Spinal cord (tissue), 10 donors: ENCODE data around the gene BTG1. TPM values are rescaled to one million over a fixed set of nuclear protein-coding genes. Genes with fewer than 3 reads are reported as not detected.

Source experiments
- DNase-seq, 6 donors: peaks; one replicate each; pipeline versions ENCODE4 v3.0.0 to v3.0.0-alpha.2; 2013 to 2015; ENCODE audit warnings: low spot score in 6 of 6, low read depth in 4 of 6
- H3K27ac ChIP-seq: one replicate; pipeline ENCODE4 v1.5.1; 2013; ENCODE audit warnings: low read depth, low read length, control low read depth
- H3K27me3 ChIP-seq: one replicate; pipeline ENCODE4 v1.6.1; 2013; ENCODE audit warnings: low read length; ENCODE audit not compliant: control insufficient read depth, insufficient read depth
- H3K36me3 ChIP-seq: one replicate; pipeline ENCODE4 v1.6.1; 2013; ENCODE audit warnings: low read length; ENCODE audit not compliant: control insufficient read depth, insufficient read depth
- H3K4me1 ChIP-seq: one replicate; pipeline ENCODE4 v1.6.1; 2013; ENCODE audit warnings: low read length; ENCODE audit not compliant: control insufficient read depth, insufficient read depth
- H3K4me3 ChIP-seq: one replicate; pipeline ENCODE4 v1.5.1; 2013; ENCODE audit warnings: low read depth, low read length, control low read depth
- H3K9me3 ChIP-seq: one replicate; pipeline ENCODE4 v1.6.1; 2013; ENCODE audit warnings: low read length; ENCODE audit not compliant: control insufficient read depth, insufficient read depth
- WGBS: methylation state at CpG from one replicate; pipeline ENCODE4 v1.1.5; 2013; ENCODE audit warnings: missing lambda C conversion rate; ENCODE audit not compliant: insufficient coverage; 5-methylcytosine and 5-hydroxymethylcytosine counted together
- polyA plus RNA-seq, 2 donors: library from polyadenylated mRNA; unstranded; fragments of 120-200 nt; gene quantifications; one replicate each; pipeline ENCODE4 v1.2.1, GENCODE V29; 2013; ENCODE audit not compliant: insufficient read length in 2 of 2
- total RNA-seq, 2 donors: library from RNA; depleted of rRNA in 1 of 2; stranded (reverse); fragments of 120-200 nt in 1 of 2; fragments of >200 nt in 1 of 2; gene quantifications; one replicate each; pipeline versions ENCODE4 v1.2.3 to v1.2.4, GENCODE V29; 2013 to 2014
- donor health status: healthy.

Gene BTG1
- total and polyA plus RNA-seq, 4 donors: 15.5 to 65.9 (median 42.8) TPM

GRCh38 chr12:92108651-92109050, 37.0 kb downstream of the BTG1 start:
- no peaks in the 10 kb centered on the region for H3K36me3 ChIP-seq
- H3K4me1 ChIP-seq: peaks cover 20% of the 10 kb centered on the region
- no CpG with 5 or more reads among the region's 3 CpGs for WGBS
- no peak overlapping the region for H3K4me3 ChIP-seq
- no peaks in the 10 kb centered on the region for H3K9me3 ChIP-seq
- H3K27ac ChIP-seq: peak overlapping the region; percentile 48
- no peaks in the 10 kb centered on the region for H3K27me3 ChIP-seq
- peak in 2 of 6 donors; percentile 48 to 76 for DNase-seq

- H3K27ac ChIP-seq: peak overlapping the region; percentile 82
- DNase-seq: peak in 5 of 6 donors; percentile 57 to 91 (median 78)
Measured at GRCh38 chr12:92107621-92108131, 38.0 kb downstream of the BTG1 start.

DNA sequence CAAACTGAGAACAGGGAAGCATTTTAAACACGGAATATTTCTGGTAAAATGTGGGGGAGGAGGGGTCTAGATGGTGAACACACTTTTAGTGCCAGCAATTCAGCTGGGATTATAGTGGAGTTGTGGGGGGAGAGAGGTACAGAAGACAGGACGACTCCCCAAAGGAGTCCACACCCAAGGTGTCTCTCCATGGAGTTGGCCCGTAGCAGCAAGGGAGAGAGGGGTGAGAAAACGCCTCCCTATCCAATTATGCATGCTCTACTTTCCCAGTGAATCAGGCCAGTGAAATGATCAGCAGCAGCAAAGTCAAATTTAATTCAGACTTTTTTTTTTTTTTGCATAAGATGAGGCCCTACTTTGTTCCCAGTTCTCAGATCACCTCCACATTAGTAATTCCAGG, 38.6 kb downstream of the BTG1 start:
- Histone ChIP-seq H3K27ac (peak overlapping the region; percentile 82), H3K4me1 (peaks cover 20% of the 10 kb centered on the region), H3K9me3 (no peaks in the 10 kb centered on the region), H3K4me3 (no peak overlapping the region), H3K27me3 (no peaks in the 10 kb centered on the region), H3K36me3 (no peaks in the 10 kb centered on the region)
- WGBS: no CpG with 5 or more reads among the region's 4 CpGs
- DNase-seq: no peak

More at GRCh38 chr12:92107621-92108131, 38.0 kb downstream of the BTG1 start:
- no CpG with 5 or more reads among the region's 7 CpGs for WGBS
- H3K4me1 ChIP-seq: peaks cover 20% of the 10 kb centered on the region
- no peaks in the 10 kb centered on the region for H3K27me3 ChIP-seq
- H3K36me3 ChIP-seq: no peaks in the 10 kb centered on the region
- H3K4me3 ChIP-seq: no peak overlapping the region
- no peaks in the 10 kb centered on the region for H3K9me3 ChIP-seq

- Histone ChIP-seq H3K4me3 (no peak overlapping the region), H3K9me3 (no peaks in the 10 kb centered on the region), H3K27ac (no peak overlapping the region), H3K36me3 (no peaks in the 10 kb centered on the region), H3K4me1 (peaks cover 20% of the 10 kb centered on the region), H3K27me3 (no peaks in the 10 kb centered on the region)
- WGBS: 54% methylated on average over 2 of the region's 5 CpGs
- DNase-seq: no peak
Measured at GRCh38 chr12:92105676-92106075, 40.0 kb downstream of the BTG1 start.

DNA sequence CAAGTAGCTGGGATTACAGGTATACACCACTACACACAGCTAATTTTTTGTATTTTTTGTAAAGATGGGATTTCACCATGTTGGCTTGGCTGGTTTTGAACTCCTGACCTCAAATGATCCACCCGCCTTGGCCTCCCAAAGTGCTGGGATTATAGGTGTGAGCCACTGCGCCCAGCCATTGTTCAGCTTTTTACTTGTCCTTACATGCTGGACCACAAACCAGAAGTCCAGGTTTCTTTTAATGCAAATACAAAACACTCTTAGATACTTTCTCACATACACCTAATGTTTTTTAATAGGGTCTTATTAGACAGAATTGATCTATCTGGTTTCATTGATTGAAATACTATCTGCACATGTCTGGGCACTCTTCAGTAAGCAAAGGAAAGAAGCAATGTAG, 40.5 kb downstream of the BTG1 start:
- peaks cover 20% of the 10 kb centered on the region for H3K4me1 ChIP-seq
- no peaks in the 10 kb centered on the region for H3K9me3 ChIP-seq
- no peak overlapping the region for H3K4me3 ChIP-seq
- WGBS: 100% methylated on average over 1 of the region's 2 CpGs
- no peak for DNase-seq
- H3K27ac ChIP-seq: no peak overlapping the region
- H3K27me3 ChIP-seq: no peaks in the 10 kb centered on the region
- no peaks in the 10 kb centered on the region for H3K36me3 ChIP-seq

DNA sequence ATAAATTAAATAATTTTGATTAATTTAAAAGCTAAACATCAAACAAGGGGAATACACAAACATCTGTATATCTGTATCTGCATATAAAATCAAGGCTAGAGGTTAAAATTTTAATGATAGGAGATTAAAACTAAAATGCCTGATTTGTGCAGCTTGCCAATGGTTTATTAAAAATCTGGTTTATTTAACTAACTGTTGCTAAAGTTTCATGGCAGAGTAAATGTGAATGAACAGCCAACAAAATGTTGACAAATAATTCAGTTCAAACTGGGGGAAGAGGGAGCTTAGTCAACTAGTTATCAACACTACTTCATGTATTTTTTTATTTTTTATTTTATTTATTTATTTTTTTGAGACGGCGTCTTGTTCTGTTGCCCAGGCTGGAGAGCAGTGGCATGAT, 43.0 kb downstream of the BTG1 start:
- H3K27ac ChIP-seq: no peak overlapping the region
- H3K36me3 ChIP-seq: no peaks in the 10 kb centered on the region
- H3K27me3 ChIP-seq: no peaks in the 10 kb centered on the region
- no peak for DNase-seq
- H3K4me3 ChIP-seq: no peak overlapping the region
- no CpG with 5 or more reads among the region's 2 CpGs for WGBS
- peaks cover 12% of the 10 kb centered on the region for H3K4me1 ChIP-seq
- H3K9me3 ChIP-seq: no peaks in the 10 kb centered on the region

DNA sequence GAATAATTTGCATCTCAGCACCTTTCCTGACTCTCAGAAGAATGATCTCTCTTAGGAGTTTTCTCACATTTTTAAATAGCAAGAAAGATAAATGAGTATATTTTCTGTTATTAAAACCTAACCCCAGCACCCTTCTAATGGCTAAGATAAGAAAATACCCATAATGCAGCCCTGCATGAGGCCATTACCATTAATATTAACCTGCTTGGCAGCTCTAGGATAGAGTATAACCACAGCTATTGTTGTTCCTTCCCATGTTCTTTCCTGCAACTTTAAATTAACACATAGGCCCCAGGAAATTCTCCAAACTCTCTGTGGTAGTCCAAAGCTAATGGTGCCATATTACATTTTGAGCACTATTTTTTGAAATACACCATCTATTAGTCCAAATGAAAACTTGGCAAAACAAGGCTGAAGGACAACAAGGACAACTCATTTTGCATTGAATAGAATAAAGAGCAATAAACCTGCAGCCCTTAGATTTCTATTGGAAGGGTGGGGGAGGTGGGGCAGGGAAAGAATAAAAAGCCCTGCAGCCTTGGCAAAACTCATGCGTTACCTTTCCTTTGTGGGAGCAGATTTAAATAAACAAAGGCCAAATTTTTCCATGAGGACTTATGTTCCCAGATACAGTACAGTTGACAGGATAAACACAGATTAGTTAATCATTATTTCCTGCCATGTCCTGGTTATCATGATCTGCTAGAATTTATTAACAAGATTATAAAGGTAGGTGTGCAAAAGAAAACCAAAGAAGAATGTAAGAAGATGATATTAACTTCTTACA, 46.9 kb downstream of the BTG1 start:
- Histone ChIP-seq H3K27ac (no peak overlapping the region), H3K9me3 (no peaks in the 10 kb centered on the region), H3K36me3 (no peaks in the 10 kb centered on the region), H3K4me3 (no peak overlapping the region), H3K27me3 (no peaks in the 10 kb centered on the region), H3K4me1 (no peaks in the 10 kb centered on the region)
- no CpG with 5 or more reads among the region's 1 CpG for WGBS
- DNase-seq: no peak

DNA sequence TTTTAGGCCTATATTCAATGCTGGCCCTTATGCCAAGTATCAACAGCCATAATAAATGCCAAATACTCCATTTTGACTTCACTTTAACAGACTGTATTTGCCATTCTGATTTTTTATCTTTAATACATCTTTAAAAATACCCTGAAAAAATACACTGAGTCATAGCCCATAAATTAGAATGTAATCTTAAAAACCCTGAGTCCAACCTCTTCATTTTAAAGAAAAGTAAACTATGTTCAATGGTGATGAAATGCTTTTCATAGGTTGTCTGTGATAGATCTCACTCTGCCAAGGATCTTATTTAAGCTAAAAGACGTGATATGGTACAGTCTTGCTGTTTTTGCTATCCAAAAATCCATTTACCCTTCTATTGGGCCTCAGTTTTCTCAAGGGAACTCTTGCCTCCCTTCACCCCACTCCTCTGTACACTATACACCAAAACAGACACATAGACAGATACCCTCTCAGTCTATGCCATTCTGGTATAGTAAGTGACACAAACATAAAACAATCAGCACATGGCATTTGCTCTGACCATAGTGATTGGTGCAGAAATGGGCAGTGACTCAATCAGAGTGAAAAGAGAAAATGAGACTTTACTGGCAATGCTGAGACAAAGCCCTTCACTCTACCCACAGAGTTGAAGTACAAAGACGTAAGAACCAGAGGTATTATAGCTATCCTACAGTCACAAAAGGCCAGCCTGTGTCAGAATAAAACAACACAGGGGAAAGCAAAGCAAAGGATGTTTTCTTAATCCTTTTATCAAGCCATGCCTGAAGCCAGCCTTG, 49.1 kb downstream of the BTG1 start:
- DNase-seq: no peak
- H3K36me3 ChIP-seq: no peaks in the 10 kb centered on the region
- no peaks in the 10 kb centered on the region for H3K9me3 ChIP-seq
- no peak overlapping the region for H3K27ac ChIP-seq
- H3K4me1 ChIP-seq: no peaks in the 10 kb centered on the region
- 33% methylated on average over 1 of the region's 2 CpGs for WGBS
- no peaks in the 10 kb centered on the region for H3K27me3 ChIP-seq
- H3K4me3 ChIP-seq: no peak overlapping the region

DNA sequence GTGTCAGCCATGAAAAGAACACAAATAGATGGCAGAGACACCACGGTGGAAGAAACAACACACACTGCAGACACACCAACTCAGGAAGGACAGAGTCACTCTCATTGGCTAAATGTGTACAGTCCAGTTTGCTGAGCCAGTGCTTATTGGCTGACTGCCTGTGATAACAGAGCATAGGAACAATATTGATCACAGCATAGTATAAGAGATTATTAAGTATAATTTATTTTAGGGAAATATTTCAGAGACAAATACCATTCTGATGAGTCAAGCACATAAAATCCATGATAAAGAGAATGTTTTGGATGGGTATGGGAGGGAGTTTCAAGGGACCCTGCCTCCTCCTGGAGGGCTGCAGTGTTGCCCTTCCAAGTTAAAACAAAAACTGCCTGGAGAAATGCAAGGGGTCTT, 50.9 kb downstream of the BTG1 start:
- Histone ChIP-seq H3K4me1 (no peaks in the 10 kb centered on the region), H3K27ac (no peak overlapping the region), H3K4me3 (no peak overlapping the region), H3K27me3 (no peaks in the 10 kb centered on the region), H3K36me3 (no peaks in the 10 kb centered on the region), H3K9me3 (no peaks in the 10 kb centered on the region)
- WGBS: 0% methylated on average over 1 of the region's 1 CpG
- no peak for DNase-seq
